GM12878 (cell line): ENCODE results near the gene WDFY4. TPM values are rescaled to one million over a fixed set of nuclear protein-coding genes. Genes with fewer than 3 reads are reported as not detected.
A peak's percentile ranks its signal among the peaks of the same experiment; 100 is the strongest.

Source experiments
- ATAC-seq: fragments of 200-7000 bp; cut with Tn5 transposase; 3 replicates; pipeline ENCODE4 v1.9.1; 2020; ENCODE audit warnings: mild to moderate bottlenecking, moderate library complexity
- BruUV-seq: library from RNA; stranded (reverse); fragments of 400-500 nt; replicated peaks from 2 replicates; lab custom pipeline; 2021; lab: Mats Ljungman, UMichigan
- CTCF ChIA-PET: fragments of 300-600 bp; sonication (Branson Sonifier 250); formaldehyde crosslinking; extraction: SDS; loops from one replicate; lab custom pipeline; 2021; ENCODE audit warnings: inconsistent platforms; lab: Yijun Ruan, JAX
- POLR2A ChIA-PET: fragments of 350-600 bp; formaldehyde crosslinking; extraction: SDS; loops from one replicate; lab custom pipeline; 2021; ENCODE audit warnings: inconsistent platforms; lab: Charles Lee
- RAD21 ChIA-PET: fragments of 300-600 bp; sonication (Branson Sonifier 250); formaldehyde crosslinking; loops from one replicate; lab custom pipeline; 2023; ENCODE audit warnings: antibody characterized with exemption; ENCODE audit not compliant: unreplicated experiment; lab: Charles Lee
- SMC1A ChIA-PET: fragments of 300-600 bp; sonication (Branson Sonifier 250); formaldehyde crosslinking; loops from one replicate; lab custom pipeline; 2023; ENCODE audit not compliant: unreplicated experiment, uncharacterized antibody; lab: Charles Lee
- DNase-seq: peaks from one replicate; pipeline ENCODE4 v3.0.0-alpha.2; 2011; ENCODE audit warnings: low read depth, low spot score
- FAIRE-seq: peaks from 3 replicates; lab custom pipeline; 2011; peaks lifted over from hg19 to GRCh38; lab: Jason Lieb, UNC
- H2AFZ ChIP-seq: 2 replicates; pipeline ENCODE4 v1.6.0; 2011; ENCODE audit warnings: low read depth, low read length, control low read depth; ENCODE audit not compliant: control insufficient read depth
- H3K27ac ChIP-seq: 2 replicates; pipeline ENCODE4 v1.5.1; 2011; ENCODE audit warnings: control low read depth; ENCODE audit not compliant: control insufficient read depth, insufficient read depth
- H3K27me3 ChIP-seq, 2 experiments: replicated peaks in 1 of 2; 2 replicates each; pipeline versions ENCODE4 v1.6.0 to v1.6.1; 2011; ENCODE audit warnings: low read length in 1 of 2; ENCODE audit not compliant: control insufficient read depth in 2 of 2, insufficient read depth in 2 of 2
- H3K36me3 ChIP-seq, 2 experiments: 2 replicates each; pipeline ENCODE4 v1.5.1; 2011; ENCODE audit warnings: low read length in 1 of 2; ENCODE audit not compliant: control insufficient read depth in 2 of 2, insufficient read depth in 2 of 2
- H3K4me1 ChIP-seq: 2 replicates; pipeline ENCODE4 v1.6.1; 2011; ENCODE audit warnings: mild to moderate bottlenecking, low read length, moderate library complexity, mixed read lengths; ENCODE audit not compliant: control insufficient read depth, insufficient read depth
- H3K4me2 ChIP-seq: 2 replicates; pipeline ENCODE4 v1.6.0; 2011; ENCODE audit warnings: control low read depth; ENCODE audit not compliant: control insufficient read depth, insufficient read depth
- H3K4me3 ChIP-seq: fragments of 200-600 bp; sonication (generic); 2 replicates; pipeline ENCODE4 v1.5.1; 2016
- H3K79me2 ChIP-seq: 2 replicates; pipeline ENCODE4 v1.6.0; 2011; ENCODE audit warnings: low read length; ENCODE audit not compliant: control insufficient read depth, insufficient read depth
- H3K9ac ChIP-seq: 2 replicates; pipeline ENCODE4 v1.8.0; 2011; ENCODE audit warnings: low read length, control low read depth, mixed read lengths; ENCODE audit not compliant: control insufficient read depth, insufficient read depth
- H3K9me3 ChIP-seq: replicated peaks from 3 replicates; pipeline ENCODE4 v1.5.1; 2011; ENCODE audit warnings: mild to moderate bottlenecking, low read length; ENCODE audit not compliant: control insufficient read depth, insufficient read depth
- H4K20me1 ChIP-seq: 2 replicates; pipeline ENCODE4 v1.6.0; 2011; ENCODE audit not compliant: control insufficient read depth, insufficient read depth
- CTCF ChIP-seq, 3 experiments: IDR thresholded peaks in 2 of 3; conservative IDR thresholded peaks in 1 of 3; 2 replicates each; pipeline ENCODE4 v1.5.1; 2011; ENCODE audit warnings: low read depth in 3 of 3, low read length in 3 of 3, mild to moderate bottlenecking in 3 of 3, control low read depth in 2 of 3, moderate library complexity in 2 of 3, inconsistent platforms in 1 of 3, mixed read lengths in 1 of 3; ENCODE audit not compliant: control insufficient read depth in 2 of 3, insufficient read depth in 1 of 3; ENCODE audit errors: extremely low read depth in 1 of 3
- IKZF1 ChIP-seq: fragments of 450-650 bp; conservative IDR thresholded peaks from 2 replicates; pipeline ENCODE4 v1.6.1; 2017; ENCODE audit warnings: antibody characterized with exemption, mild to moderate bottlenecking
- IKZF2 ChIP-seq, 2 experiments: fragments of 450-650 bp; IDR thresholded peaks; 2 replicates each; pipeline ENCODE4 v1.6.1; 2017; ENCODE audit warnings: mild to moderate bottlenecking in 2 of 2, moderate library complexity in 2 of 2
- NFYA ChIP-seq: IDR thresholded peaks from 2 replicates; pipeline ENCODE4 v1.6.1; 2011; ENCODE audit warnings: low read depth, mild to moderate bottlenecking, low read length, improper control_type of control experiment, borderline replicate concordance
- NR2F1 ChIP-seq: fragments of 450-650 bp; conservative IDR thresholded peaks from 2 replicates; pipeline ENCODE4 v1.6.1; 2017; ENCODE audit warnings: mild to moderate bottlenecking
- POU2F2 ChIP-seq: IDR thresholded peaks from 3 replicates; pipeline ENCODE4 v1.6.1; 2011; ENCODE audit warnings: low read depth, mild to moderate bottlenecking, low read length, borderline replicate concordance
- RAD21 ChIP-seq: IDR thresholded peaks from 2 replicates; pipeline ENCODE4 v1.6.1; 2011; ENCODE audit warnings: mild to moderate bottlenecking, low read depth, low read length, moderate library complexity; ENCODE audit not compliant: insufficient read depth
- RELB ChIP-seq: fragments of 450-650 bp; IDR thresholded peaks from 2 replicates; pipeline ENCODE4 v1.6.1; 2017; ENCODE audit warnings: low read depth, mild to moderate bottlenecking, moderate library complexity
- SMARCA5 ChIP-seq: fragments of 450-650 bp; IDR thresholded peaks from 2 replicates; pipeline ENCODE4 v1.6.1; 2017; ENCODE audit warnings: mild to moderate bottlenecking
- SMC3 ChIP-seq: IDR thresholded peaks from 2 replicates; pipeline ENCODE4 v1.6.1; 2011; ENCODE audit warnings: low read length, improper control_type of control experiment, borderline replicate concordance
- SPI1 ChIP-seq: IDR thresholded peaks from 2 replicates; pipeline ENCODE4 v1.6.1; 2011; ENCODE audit warnings: low read depth, mild to moderate bottlenecking, low read length, moderate library complexity, borderline replicate concordance; ENCODE audit not compliant: insufficient read depth
- SUPT20H ChIP-seq: IDR thresholded peaks from 2 replicates; pipeline ENCODE4 v1.6.1; 2011; ENCODE audit warnings: low read depth, mild to moderate bottlenecking, low read length, moderate library complexity, borderline replicate concordance; ENCODE audit not compliant: control insufficient read depth
- WRNIP1 ChIP-seq: IDR thresholded peaks from 2 replicates; pipeline ENCODE4 v1.6.1; 2011; ENCODE audit warnings: low read depth, low read length, improper control_type of control experiment, borderline replicate concordance
- WGBS: methylation state at CpG from one replicate; pipeline ENCODE4 v1.1.6; 2016; ENCODE audit warnings: low lambda C conversion rate; ENCODE audit not compliant: insufficient replicate concordance, insufficient coverage; ENCODE audit errors: missing lambda C conversion rate; 5-methylcytosine and 5-hydroxymethylcytosine counted together
- in situ Hi-C: fragments of 300-500 bp; cut with MboI; formaldehyde crosslinking; loops from 9 replicates; pipeline ENCODE4 v1.14.3; 2018; ENCODE audit warnings: mixed read lengths
- intact Hi-C: fragments of 100-400 bp; cut with micrococcal nuclease; formaldehyde crosslinking; loops from one replicate; pipeline ENCODE4 v1.14.2; 2022; ENCODE audit not compliant: unreplicated experiment
- polyA plus RNA-seq, 11 experiments: library from polyadenylated mRNA; depleted of rRNA in 4 of 11; unstranded in 6 of 11; stranded (reverse) in 5 of 11; fragments of >200 nt; fragmentation: Nextera tagmentation in 4 of 11; fragmentation: Illumina TruSeq in 1 of 11; extraction: Ambion mirVana in 4 of 11; extraction: Trizol in 1 of 11; gene quantifications; 1 replicate in 1 of 11; 2 replicates in 10 of 11; pipeline versions ENCODE4 v1.2.1 to v1.2.3, GENCODE V29; 2011 to 2016; ENCODE audit warnings: inconsistent platforms in 2 of 11, missing spikeins in 2 of 11, low read depth in 1 of 11
- total RNA-seq, 4 experiments: library from RNA; depleted of rRNA in 3 of 4; stranded (reverse); fragments of >200 nt in 3 of 4; fragmentation: Illumina TruSeq in 1 of 4; extraction: Trizol in 1 of 4; gene quantifications; 2 replicates each; pipeline versions ENCODE4 v1.2.1 to v1.2.3, GENCODE V29; 2013 to 2021

WDFY4 gene
- total and polyA plus RNA-seq, 10 of the 15 experiments (the other 5 are each of a cell fraction or from before 2014, with no cell fraction given): 13.5 to 132 (median 47.3) TPM

DNA sequence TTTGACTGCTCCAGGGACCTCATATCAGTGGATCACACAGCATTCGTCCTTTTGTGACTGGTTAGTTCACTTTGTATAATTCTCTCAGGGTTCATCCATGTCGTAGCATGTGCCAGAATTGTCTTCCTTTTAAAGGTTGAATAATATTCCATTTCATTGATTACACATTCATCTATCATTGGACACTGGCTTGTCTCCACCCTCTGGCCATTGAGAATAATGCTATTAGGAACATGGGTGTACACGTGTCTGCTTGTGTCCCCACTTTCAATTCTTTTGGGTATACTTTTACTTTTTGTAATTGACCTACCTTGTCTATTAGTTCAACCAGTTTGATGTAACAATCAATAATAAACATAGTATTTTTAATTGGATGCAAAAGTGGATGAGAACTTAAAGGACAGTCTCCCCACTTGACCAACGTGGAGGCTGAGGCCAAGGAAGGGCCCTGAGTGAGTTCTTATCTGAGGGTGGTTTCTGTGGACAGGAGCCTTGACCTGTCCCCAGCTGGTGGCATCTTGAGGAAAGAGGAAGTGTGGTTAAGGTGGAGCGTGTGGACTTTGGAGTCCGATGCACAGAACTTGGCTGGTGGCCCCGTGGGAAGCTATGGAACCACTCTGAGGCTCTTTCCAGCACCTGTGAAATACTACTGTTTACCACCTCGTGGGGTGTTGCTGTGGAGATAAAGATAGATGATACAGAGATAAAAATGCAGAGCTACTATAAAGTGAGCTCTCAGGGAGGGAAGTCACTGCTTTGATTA, 16.6 kb downstream of the WDFY4 start:
- ChIA-PET SMC1A (interaction anchor here (0.8 to 10.3 kb wide), 15 partner anchors 8 to 211 kb away, joined by 3 to 170 read pairs (median 5); partner anchors contain the start of gene WDFY4), CTCF (interaction anchor here (0.7 to 19.6 kb wide), 26 partner anchors 8 to 337 kb away, joined by 3 to 221 read pairs (median 4); partner anchors contain the start of gene WDFY4)
- in situ Hi-C loops: no loop called here
- intact Hi-C loops: loop anchor here (1.0 to 5.0 kb wide), 2 partner anchors 43 to 149 kb away; no protein-coding TSS in a partner anchor
- TF ChIP-seq RAD21 (peak; percentile 73), RELB (peak; percentile 10; the same call in 1 of the 2 replicates), NR2F1 (0 out of 2 replicates have a peak, but pooled peaks have one; percentile 46), CTCF (IDR thresholded peaks at IDR 0.05 in 2 of 3, conservative IDR thresholded peaks at IDR 0.05 in 1 of 3; ENCODE audit: control insufficient read depth in 2 of 3, extremely low read depth in 1 of 3, insufficient read depth in 1 of 3, low read depth in 3 of 3, low read length in 3 of 3) (peak; percentile 23 to 59 (median 43); a peak in 4 of 6 replicates), SMARCA5 (peak; percentile 78), IKZF2 (IDR thresholded peaks at IDR 0.05) (peak in 1 of 2 experiments; percentile 36; a peak in 1 of 4 replicates), SUPT20H (no peak), IKZF1 (peak; percentile 43; the same call in 1 of the 2 replicates), WRNIP1 (no peak), POU2F2 (no peak), SPI1 (peak; percentile 62; the same call in 1 of the 2 replicates), NFYA (no peak), SMC3 (peak; percentile 65; the same call in 1 of the 2 replicates)
- TF ChIP-seq, all 136 proteins: peak for 9
- FAIRE-seq: no peak
- no peak for DNase-seq
- Histone ChIP-seq H3K79me2 (peaks cover 87% of the 10 kb centered on the region), H2AFZ (no peak overlapping the region), H3K9me3 (no peaks in the 10 kb centered on the region), H3K27ac (no peak overlapping the region), H3K4me2 (no peak overlapping the region), H3K27me3 (no peaks in the 10 kb centered on the region), H4K20me1 (no peaks in the 10 kb centered on the region; the same call in 1 of the 2 replicates), H3K4me3 (no peak overlapping the region), H3K36me3 (peaks cover 9 to 25% of the 10 kb centered on the region in 2 experiments), H3K4me1 (peaks cover 38% of the 10 kb centered on the region), H3K9ac (no peak overlapping the region)
- ChIA-PET RAD21 (interaction anchor here (0.8 to 10.8 kb wide), 15 partner anchors 8 to 93 kb away, joined by 3 to 171 read pairs (median 4); partner anchors contain the start of gene WDFY4), POLR2A (interaction anchor here (1.2 kb wide), 2 partner anchors 9 to 17 kb away, joined by 4 read pairs; partner anchors contain the start of gene WDFY4)
- 24% methylated on average over 8 of the region's 8 CpGs for WGBS
- ATAC-seq: peak; percentile 49
- no TSS peak for BruUV-seq
